GM19438 (cell line): ENCODE data around the gene TMEM190.

Source experiments
- ATAC-seq: cut with Tn5 transposase; IDR thresholded peaks from one replicate; pipeline ENCODE4 v1.9.1; 2021; ENCODE audit warnings: low read depth; ENCODE audit not compliant: unreplicated experiment

Gene TMEM190

GRCh38 chr19:55369653-55370304, 6.8 kb upstream of the TMEM190 start:
- ATAC-seq: no peak

- no peak for ATAC-seq
These were observed 6.2 kb upstream of the TMEM190 start, which contains the start of gene IL11 for GRCh38 chr19:55370305-55370988. Gene IL11, minus strand, starts transcription at chr19:55370463. Its CDS starts 153 bp downstream, at chr19:55370310.

GRCh38 chr19:55372316-55373081, 4.1 kb upstream of the TMEM190 start:
- no peak for ATAC-seq

GRCh38 chr19:55373306-55373992, 3.2 kb upstream of the TMEM190 start:
- ATAC-seq: no peak

- no peak for ATAC-seq
These were observed 2.5 kb upstream of the TMEM190 start for GRCh38 chr19:55373993-55374757.

GRCh38 chr19:55377356-55378131, 918 bp downstream of the TMEM190 start:
- no peak for ATAC-seq

- ATAC-seq: no peak
These were observed 2.5 kb downstream of the TMEM190 start for GRCh38 chr19:55379174-55379573.

- ATAC-seq: no peak
These were observed 5.4 kb downstream of the TMEM190 start for GRCh38 chr19:55382013-55382412.

GRCh38 chr19:55382522-55383054, 6.0 kb downstream of the TMEM190 start:
- no peak for ATAC-seq

GRCh38 chr19:55383279-55384130, 6.9 kb downstream of the TMEM190 start:
- no peak for ATAC-seq

- no peak for ATAC-seq
These were observed 7.7 kb downstream of the TMEM190 start, which contains the start of gene TMEM238 for GRCh38 chr19:55384131-55384919. Gene TMEM238, minus strand, starts transcription at chr19:55384292. Its CDS starts 33 bp downstream, at chr19:55384259.

GRCh38 chr19:55384920-55385723, 8.5 kb downstream of the TMEM190 start:
- peak; percentile 54 for ATAC-seq

- peak; percentile 72 for ATAC-seq
These were observed 9.3 kb downstream of the TMEM190 start, which contains the start of gene RPL28 for GRCh38 chr19:55385724-55386492. Gene RPL28, plus strand, starts transcription at chr19:55385932. Its CDS starts 426 bp downstream, at chr19:55386358.

- no peak for ATAC-seq
These were observed 9.9 kb downstream of the TMEM190 start for GRCh38 chr19:55386493-55386971.

- ATAC-seq: no peak
These were observed 11.3 kb downstream of the TMEM190 start for GRCh38 chr19:55387736-55388497.
